ENCODE measurements around the gene PLA2G6.

Gene PLA2G6, protein sequence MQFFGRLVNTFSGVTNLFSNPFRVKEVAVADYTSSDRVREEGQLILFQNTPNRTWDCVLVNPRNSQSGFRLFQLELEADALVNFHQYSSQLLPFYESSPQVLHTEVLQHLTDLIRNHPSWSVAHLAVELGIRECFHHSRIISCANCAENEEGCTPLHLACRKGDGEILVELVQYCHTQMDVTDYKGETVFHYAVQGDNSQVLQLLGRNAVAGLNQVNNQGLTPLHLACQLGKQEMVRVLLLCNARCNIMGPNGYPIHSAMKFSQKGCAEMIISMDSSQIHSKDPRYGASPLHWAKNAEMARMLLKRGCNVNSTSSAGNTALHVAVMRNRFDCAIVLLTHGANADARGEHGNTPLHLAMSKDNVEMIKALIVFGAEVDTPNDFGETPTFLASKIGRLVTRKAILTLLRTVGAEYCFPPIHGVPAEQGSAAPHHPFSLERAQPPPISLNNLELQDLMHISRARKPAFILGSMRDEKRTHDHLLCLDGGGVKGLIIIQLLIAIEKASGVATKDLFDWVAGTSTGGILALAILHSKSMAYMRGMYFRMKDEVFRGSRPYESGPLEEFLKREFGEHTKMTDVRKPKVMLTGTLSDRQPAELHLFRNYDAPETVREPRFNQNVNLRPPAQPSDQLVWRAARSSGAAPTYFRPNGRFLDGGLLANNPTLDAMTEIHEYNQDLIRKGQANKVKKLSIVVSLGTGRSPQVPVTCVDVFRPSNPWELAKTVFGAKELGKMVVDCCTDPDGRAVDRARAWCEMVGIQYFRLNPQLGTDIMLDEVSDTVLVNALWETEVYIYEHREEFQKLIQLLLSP

GRCh38 chr22:38181453-38182200 lies at the start of gene PLA2G6:
Gene PLA2G6 (minus strand): TSS chr22:38181830. CDS start chr22:38169426, 12,404 bp downstream.
- in situ Hi-C loops (cut with MboI; ENCODE audit: low sequenced_read_pairs) = no loop called here

- in situ Hi-C loops (cut with MboI; ENCODE audit: low sequenced_read_pairs) = no loop called here
Measured at GRCh38 chr22:38230916-38231315, 49.3 kb upstream of the PLA2G6 start.

GRCh38 chr22:38230108-38230825 lies 48.6 kb upstream of the PLA2G6 start:
- in situ Hi-C loops (cut with MboI; ENCODE audit: low sequenced_read_pairs) = no loop called here

DNA sequence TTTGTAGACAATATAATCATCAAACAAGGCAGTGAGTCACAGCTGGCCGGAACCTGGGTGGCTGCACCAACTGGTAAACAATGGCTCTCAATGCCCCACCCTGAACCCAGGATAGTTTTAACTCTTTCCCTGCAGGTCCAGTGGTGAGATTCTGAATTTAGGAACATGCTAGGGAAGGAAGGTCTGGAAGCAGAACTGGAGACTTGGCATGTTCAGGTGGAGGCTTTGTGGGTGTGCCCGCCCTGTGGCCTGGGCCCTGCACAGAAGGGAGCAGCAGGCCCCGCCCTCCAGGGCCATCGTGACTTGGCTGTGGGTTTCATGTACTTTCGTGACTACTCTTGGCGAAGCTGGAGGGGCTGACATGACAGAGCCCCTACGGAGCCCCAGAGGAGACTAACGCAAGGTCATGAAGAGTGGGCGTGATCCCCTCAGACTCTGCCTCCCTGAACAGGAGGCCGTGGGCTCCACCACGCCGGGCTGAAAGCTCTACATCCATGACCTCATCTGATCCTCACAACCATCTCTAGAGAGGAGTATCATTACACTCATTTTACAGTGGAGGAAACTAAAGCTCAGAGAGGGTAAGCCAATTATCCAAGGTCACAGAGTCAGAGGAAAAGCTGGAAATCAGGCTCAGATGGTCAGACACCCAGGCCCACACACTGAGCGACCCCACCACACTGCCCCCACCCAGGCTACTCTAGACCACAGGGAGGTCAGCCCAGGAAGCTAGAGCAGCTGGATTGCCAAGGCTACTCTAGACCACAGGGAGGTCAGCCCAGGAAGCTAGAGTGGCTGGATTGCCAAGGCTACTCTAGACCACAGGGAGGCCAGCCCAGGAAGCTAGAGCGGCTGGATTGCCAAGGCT lies 47.5 kb upstream of the PLA2G6 start:
- in situ Hi-C loops (cut with MboI; ENCODE audit: low sequenced_read_pairs) = no loop called here

GRCh38 chr22:38228326-38228872 lies 46.8 kb upstream of the PLA2G6 start:
- in situ Hi-C loops (cut with MboI; ENCODE audit: low sequenced_read_pairs) = no loop called here

DNA sequence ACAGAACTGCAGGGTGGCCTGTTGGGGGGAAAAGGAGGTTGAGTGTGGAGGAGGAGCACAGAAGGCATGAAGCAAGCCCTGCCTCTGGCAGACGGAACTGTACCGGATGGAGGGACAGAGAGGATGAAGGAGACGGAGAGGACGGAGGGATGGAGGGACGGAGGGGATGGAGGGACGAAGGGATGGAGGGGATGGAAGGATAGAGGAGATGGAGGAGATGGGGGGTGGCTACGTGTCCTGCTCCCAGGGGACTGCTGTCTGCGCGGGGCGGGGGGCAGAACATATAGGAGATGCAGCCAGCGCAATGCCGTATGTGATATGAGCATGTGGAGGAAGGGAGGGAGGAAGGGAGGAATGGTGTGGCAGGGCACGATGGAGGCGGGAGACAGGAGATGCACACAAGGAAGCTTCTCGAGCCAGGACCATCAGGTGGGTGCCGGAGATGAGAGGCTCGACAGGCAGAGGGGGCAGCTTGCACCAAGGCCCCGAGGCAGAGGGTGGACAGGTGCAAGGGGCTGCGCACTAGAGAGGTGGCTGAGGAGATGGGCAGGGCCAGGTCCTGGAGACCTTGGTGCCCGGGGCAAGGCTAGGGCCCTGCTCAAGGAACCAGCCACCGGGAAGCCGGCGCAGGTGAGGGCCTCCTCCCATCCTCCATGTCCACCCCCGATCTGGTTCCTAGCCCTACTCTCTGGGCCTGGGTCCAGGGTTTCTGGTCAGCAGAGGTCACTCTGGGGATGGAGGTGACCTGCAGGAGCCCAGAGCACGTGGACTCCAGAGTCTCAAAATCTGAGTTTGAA lies 45.4 kb upstream of the PLA2G6 start:
- in situ Hi-C loops (cut with MboI; ENCODE audit: low sequenced_read_pairs) = no loop called here

DNA sequence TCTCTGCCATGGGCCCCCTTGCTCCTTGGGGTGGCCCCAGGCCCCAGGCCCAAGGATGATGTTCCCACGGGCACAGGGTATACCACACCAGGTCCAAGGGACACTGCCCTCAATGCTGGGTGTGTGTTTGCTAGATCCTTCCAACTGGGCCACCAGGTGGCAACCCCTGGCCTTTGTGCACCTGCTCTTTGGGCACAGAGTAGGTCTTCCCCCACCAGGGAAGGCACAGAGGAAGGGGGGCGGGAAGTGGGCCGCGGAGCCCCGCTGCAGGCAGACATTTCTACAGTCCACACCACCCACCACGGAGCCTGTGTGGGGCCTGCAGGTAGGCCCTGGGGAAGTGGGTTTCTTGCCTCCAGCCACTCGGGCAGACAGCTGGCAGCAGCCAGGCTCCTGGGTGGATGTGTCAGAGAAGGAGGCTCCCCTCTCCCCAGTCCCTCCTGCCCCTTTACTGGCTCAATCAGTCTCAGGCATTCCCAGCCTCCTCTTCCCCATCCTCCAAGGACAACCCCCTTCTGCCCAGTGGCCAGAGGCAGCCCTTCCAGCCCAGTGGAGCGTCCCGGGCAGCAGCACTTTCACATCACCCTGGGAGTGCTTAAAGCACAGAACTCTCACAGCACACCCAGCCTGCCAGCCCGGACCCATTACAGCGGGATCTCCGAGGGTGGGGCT lies 41.8 kb upstream of the PLA2G6 start:
- in situ Hi-C loops (cut with MboI; ENCODE audit: low sequenced_read_pairs) = no loop called here

DNA sequence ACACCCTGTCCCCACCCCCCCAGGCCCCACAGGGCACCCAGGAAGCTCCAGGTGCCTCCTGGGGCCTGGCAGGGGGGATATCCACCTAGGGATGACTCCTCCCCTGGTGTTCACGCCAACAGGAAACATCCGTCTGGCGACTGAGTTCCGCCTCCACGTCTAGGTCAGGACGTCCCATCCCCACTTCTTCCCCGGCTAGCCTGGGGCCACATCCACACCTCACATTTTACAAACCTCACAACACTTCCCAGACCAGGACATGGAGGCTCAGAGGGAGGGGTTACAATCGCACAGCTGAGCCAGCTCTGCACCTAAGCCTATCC lies 41.1 kb upstream of the PLA2G6 start:
- in situ Hi-C loops (cut with MboI; ENCODE audit: low sequenced_read_pairs) = no loop called here

DNA sequence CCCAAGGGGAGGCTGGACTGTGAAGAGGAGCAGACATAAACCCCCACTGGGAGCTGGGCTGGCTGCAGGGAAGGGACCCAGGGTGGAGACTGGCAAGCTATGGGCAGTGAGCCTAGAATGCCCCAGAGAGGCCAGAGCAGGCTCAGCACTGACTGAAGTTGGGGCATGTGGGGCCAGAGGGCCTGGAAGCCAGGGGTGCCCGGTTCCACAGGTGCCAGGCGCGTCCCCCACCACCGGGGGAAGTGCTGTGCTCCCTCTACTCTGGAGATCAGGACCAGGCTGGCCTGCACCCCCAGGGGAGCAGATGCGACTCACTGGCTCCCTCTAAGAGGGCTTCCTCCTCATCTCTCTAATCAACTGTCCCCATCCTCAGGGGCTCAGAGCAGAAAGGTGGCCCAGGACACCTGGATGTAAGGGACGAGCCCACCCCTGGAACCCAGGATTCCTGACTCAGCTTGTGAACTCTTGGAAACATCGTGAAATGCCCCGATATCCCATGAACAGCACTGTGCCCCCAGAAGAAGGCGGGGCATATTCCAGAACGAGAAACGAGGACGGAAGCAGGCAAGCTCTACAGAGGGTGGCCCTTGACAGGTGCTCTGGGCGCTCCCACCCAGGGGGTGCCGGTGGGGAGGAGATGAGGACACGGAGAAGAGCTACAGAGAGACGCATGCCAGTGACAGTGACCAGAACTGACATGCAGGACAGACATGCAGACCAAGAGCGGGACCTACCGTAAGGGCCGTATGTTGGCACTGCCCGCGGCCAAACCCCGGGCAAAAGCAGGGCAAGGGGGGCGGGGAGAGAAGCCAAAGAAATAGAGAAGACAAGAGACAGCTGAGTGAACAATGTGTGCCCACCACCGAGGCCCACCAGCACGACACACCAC lies 40.5 kb upstream of the PLA2G6 start:
- in situ Hi-C loops (cut with MboI; ENCODE audit: low sequenced_read_pairs) = no loop called here

GRCh38 chr22:38221407-38221806 lies 39.8 kb upstream of the PLA2G6 start:
- in situ Hi-C loops (cut with MboI; ENCODE audit: low sequenced_read_pairs) = no loop called here

GRCh38 chr22:38220653-38221386 lies 39.2 kb upstream of the PLA2G6 start:
- in situ Hi-C loops (cut with MboI; ENCODE audit: low sequenced_read_pairs) = no loop called here

GRCh38 chr22:38220163-38220562 lies 38.5 kb upstream of the PLA2G6 start:
- in situ Hi-C loops (cut with MboI; ENCODE audit: low sequenced_read_pairs) = no loop called here

GRCh38 chr22:38219632-38220031 lies 38.0 kb upstream of the PLA2G6 start:
- in situ Hi-C loops (cut with MboI; ENCODE audit: low sequenced_read_pairs) = no loop called here

DNA sequence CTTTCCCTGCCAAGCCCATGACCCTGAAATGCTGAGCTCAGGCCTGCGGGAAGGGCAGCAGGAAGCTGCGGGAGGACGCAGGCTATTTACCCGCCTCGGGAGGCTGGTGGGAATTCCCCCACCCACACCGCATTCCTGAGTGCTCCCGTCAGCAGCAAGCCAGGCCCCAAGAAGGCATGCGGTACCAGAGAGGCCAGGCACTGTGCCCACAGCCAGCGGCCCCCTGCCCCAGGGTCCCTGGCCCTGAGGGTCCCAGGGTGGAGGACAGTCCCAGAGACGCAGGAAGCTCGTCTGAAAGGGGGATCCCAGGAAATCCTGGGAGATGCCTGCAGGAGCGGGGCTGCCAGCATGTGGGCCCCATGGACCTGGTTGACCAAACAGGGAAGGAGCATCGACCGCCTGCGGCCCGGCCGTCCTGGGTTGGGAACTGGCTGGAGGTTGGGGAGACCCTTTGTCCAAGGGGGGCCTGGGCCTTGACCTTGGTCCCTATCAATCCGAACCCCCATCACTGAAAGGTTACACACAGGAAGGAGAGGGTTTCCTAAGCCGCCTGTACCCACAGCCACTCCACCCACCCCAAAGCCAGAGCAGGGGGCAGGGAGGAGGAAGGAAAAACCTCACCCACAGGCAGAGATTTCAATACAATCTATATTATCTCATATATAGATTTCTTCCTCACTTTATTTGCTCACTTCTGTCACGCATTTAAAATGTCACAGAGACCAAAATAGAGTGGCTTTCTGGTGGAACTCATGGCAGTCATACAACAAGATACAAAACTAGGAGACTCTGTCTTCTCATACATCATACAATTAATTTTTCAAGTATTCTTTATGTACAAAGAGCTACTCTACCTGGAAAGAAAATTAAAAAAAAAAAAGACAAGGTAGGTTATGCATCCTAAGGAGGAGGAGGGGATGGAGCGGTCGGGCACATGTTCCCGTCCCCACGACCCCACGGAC lies 37.3 kb upstream of the PLA2G6 start:
- in situ Hi-C loops (cut with MboI; ENCODE audit: low sequenced_read_pairs) = no loop called here
